SK-N-SH treated with all-trans-retinoic acid at 6 μM for 48 hours (cell line): ENCODE results near the gene UBB.

Experiments used
- BACH2 ChIP-seq: fragments of 250-450 bp; sonication (Bioruptor Pico); IDR thresholded peaks from 2 replicates; pipeline ENCODE4 v1.9.0; 2021; ENCODE audit warnings: mild to moderate bottlenecking, borderline replicate concordance
- CSDC2 ChIP-seq: fragments of 250-450 bp; sonication (Bioruptor Pico); IDR thresholded peaks from 2 replicates; pipeline ENCODE4 v1.5.0; 2020; ENCODE audit warnings: mild to moderate bottlenecking, moderate library complexity
- PATZ1 ChIP-seq: fragments of 250-450 bp; sonication (Bioruptor Pico); IDR thresholded peaks from 2 replicates; pipeline ENCODE4 v1.8.0; 2020; ENCODE audit warnings: mild to moderate bottlenecking, moderate library complexity, borderline replicate concordance
- PPARA ChIP-seq: fragments of 250-450 bp; sonication (Bioruptor Pico); IDR thresholded peaks from 2 replicates; pipeline ENCODE4 v1.5.0; 2020; ENCODE audit warnings: mild to moderate bottlenecking, borderline replicate concordance
- RARB ChIP-seq: fragments of 250-450 bp; sonication (Bioruptor Pico); IDR thresholded peaks from 2 replicates; pipeline ENCODE4 v1.8.0; 2021; ENCODE audit warnings: mild to moderate bottlenecking, moderate library complexity
- TOX ChIP-seq: fragments of 250-450 bp; sonication (Bioruptor Pico); IDR thresholded peaks from 2 replicates; pipeline ENCODE4 v1.8.0; 2021; ENCODE audit warnings: mild to moderate bottlenecking, moderate library complexity, borderline replicate concordance
- ZFP3 ChIP-seq: fragments of 250-450 bp; sonication (Bioruptor Pico); IDR thresholded peaks from 2 replicates; pipeline ENCODE4 v1.5.0; 2020; ENCODE audit warnings: mild to moderate bottlenecking, moderate library complexity
- ZNF8 ChIP-seq: fragments of 450-650 bp; formaldehyde crosslinking; IDR thresholded peaks from 2 replicates; pipeline ENCODE4 v1.5.0; 2020; ENCODE audit warnings: mild to moderate bottlenecking, moderate library complexity

DNA sequence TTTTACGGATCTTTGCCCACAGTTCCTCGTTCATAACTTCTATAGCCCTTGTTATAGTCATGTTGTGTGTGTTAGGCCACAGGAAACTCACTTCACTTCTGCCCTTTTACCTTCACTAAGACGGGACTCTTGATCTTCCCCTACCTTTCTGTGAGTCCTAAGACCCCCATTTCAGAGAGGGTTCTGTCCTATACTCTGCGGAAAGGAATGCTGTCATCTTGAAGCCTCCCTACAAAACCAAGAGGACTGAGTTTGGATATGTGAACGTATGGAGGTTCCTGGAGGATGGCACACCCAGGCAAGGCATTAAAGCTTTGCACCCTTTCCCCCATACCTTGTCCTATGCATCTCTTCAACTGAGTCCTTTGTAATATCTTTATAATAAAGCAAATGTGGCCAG lies 3.7 kb downstream of the UBB start:
- TF ChIP-seq TOX (no peak), RARB (CRISPR knock-in tag) (no peak), PATZ1 (CRISPR knock-in tag) (no peak), BACH2 (CRISPR knock-in tag) (no peak), ZNF8 (CRISPR knock-in tag) (no peak), PPARA (CRISPR knock-in tag) (no peak), ZFP3 (CRISPR knock-in tag) (no peak), CSDC2 (CRISPR knock-in tag) (no peak)
